Activated T-cell treated with anti-CD3 and anti-CD28 coated beads, Interleukin-2, amount 50 U/mL, for 72 hours (primary cell): ENCODE measurements around the gene CCKAR. TPM values are rescaled to one million over a fixed set of nuclear protein-coding genes. Genes with fewer than 3 reads are reported as not detected.

ENCODE experiments used
- ATAC-seq, 2 donors: fragments of 150-1000 bp; cut with Tn5 transposase; replicated peaks in 1 of 2; 2 replicates each; pipeline ENCODE4 v1.10.0; 2021; ENCODE audit warnings: moderate library complexity in 2 of 2, mild to moderate bottlenecking in 1 of 2
- DNase-seq, 2 donors: peaks; one replicate each; pipeline ENCODE4 v3.0.0; 2021 to 2022; ENCODE audit warnings: mixed read lengths in 1 of 2
- H3K27ac Mint-ChIP-seq: one replicate; pipeline ENCODE4 v1.8.0; 2022; ENCODE audit warnings: mild to moderate bottlenecking, moderate library complexity, mixed read lengths
- H3K27me3 Mint-ChIP-seq: one replicate; pipeline ENCODE4 v1.8.0; 2022; ENCODE audit warnings: low read depth, mixed read lengths
- H3K36me3 Mint-ChIP-seq, 2 donors: one replicate each; pipeline ENCODE4 v1.8.0; 2022; ENCODE audit warnings: mixed read lengths in 2 of 2, mild to moderate bottlenecking in 1 of 2; ENCODE audit not compliant: insufficient read depth in 2 of 2
- H3K4me1 Mint-ChIP-seq: one replicate; pipeline ENCODE4 v1.8.0; 2022; ENCODE audit warnings: low read depth, mixed read lengths
- H3K4me3 Mint-ChIP-seq, 2 donors: one replicate each; pipeline ENCODE4 v1.8.0; 2022; ENCODE audit warnings: mild to moderate bottlenecking in 2 of 2, mixed read lengths in 2 of 2, moderate library complexity in 2 of 2
- H3K9me3 Mint-ChIP-seq, 2 donors: one replicate each; pipeline ENCODE4 v1.8.0; 2022; ENCODE audit warnings: mixed read lengths in 2 of 2
- total RNA-seq, 2 donors: library from RNA; stranded (reverse); gene quantifications; one replicate each; pipeline ENCODE4 v1.2.3, GENCODE V29; 2022

CCKAR gene
- total RNA-seq, 2 donors from 2014 or later, result not detected

- ATAC-seq (no peak), DNase-seq (no peak)
- Mint-ChIP-seq H3K4me3 (no peak overlapping the region), H3K9me3 (no peaks in the 10 kb centered on the region), H3K4me1 (no peaks in the 10 kb centered on the region), H3K27ac (no peak overlapping the region), H3K27me3 (peaks cover 8% of the 10 kb centered on the region), H3K36me3 (no peaks in the 10 kb centered on the region)
Measured at GRCh38 chr4:26482508-26483462, 7.5 kb downstream of the CCKAR start.

DNA sequence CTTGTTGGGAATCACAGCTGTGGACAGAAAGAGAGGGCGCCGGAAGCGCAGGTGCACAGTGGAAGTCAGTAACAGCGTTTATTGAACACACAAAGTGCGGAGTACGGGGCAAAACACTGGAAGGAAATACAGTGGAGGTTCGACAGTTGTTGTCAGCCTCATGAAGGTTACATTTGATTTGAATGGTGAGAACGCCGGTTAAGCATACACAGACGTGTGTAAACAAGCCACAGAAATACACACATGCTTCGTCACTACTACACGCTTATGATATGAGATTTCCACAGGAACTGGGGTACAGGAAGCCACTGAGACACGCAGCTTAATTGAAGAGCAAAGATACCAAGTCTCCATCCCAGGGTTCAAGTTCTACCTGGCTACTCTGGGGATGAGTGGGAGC is 12.0 kb downstream of the CCKAR start:
- DNase-seq (no peak), ATAC-seq (no peak)
- no peaks in the 10 kb centered on the region for H3K27me3 Mint-ChIP-seq
- no peaks in the 10 kb centered on the region for H3K4me1 Mint-ChIP-seq
- H3K4me3 Mint-ChIP-seq, result no peak overlapping the region
- H3K36me3 Mint-ChIP-seq, result no peaks in the 10 kb centered on the region
- no peaks in the 10 kb centered on the region for H3K9me3 Mint-ChIP-seq
- no peak overlapping the region for H3K27ac Mint-ChIP-seq

DNA sequence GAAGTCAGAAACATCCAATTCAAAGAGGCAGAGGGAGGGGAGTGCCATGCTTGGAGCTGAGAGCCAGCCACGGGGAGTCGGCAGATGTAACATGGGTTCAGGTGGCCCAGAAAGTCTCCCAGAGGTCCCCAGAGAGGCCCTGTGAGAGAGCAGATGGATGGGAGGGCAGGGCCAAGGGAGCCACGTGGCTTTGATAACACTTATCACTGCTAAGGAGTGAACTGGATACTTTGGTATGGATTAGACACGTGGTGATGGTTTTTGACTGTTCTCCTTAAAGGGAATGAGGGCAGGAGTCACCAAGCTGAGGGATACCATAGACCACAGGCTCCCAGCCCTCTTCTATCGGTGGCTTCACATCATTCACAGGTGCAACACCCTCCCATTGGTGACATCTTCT is 13.7 kb downstream of the CCKAR start:
- Mint-ChIP-seq H3K4me3 (no peak overlapping the region), H3K27ac (no peak overlapping the region), H3K36me3 (no peaks in the 10 kb centered on the region), H3K27me3 (peaks cover 6% of the 10 kb centered on the region), H3K4me1 (no peaks in the 10 kb centered on the region), H3K9me3 (no peaks in the 10 kb centered on the region)
- DNase-seq (no peak), ATAC-seq (no peak)

DNA sequence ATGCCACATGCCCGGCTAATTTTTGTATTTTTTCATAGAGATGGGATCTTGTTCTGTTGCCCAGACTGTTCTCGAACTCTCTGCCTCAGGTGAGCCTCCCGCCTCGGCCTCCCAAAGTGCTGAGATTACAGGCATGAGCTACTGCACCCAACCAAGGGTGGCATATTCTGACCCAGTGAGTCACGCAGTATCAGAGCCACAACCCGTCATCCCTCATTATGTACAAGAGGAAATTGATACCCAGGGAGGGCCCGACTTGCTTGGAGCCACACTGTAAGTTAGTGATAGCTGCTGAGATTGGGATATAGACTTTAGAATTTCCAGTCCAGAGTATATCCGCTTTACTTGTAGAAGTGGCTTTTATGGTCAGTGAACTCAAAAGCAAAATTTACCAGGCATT is 14.6 kb downstream of the CCKAR start:
- H3K36me3 Mint-ChIP-seq, result no peaks in the 10 kb centered on the region
- no peaks in the 10 kb centered on the region for H3K9me3 Mint-ChIP-seq
- H3K27ac Mint-ChIP-seq, result no peak overlapping the region
- ATAC-seq (no peak), DNase-seq (no peak)
- H3K4me3 Mint-ChIP-seq, result no peak overlapping the region
- no peaks in the 10 kb centered on the region for H3K4me1 Mint-ChIP-seq
- H3K27me3 Mint-ChIP-seq, result peaks cover 7% of the 10 kb centered on the region

- Mint-ChIP-seq H3K4me1 (no peaks in the 10 kb centered on the region), H3K36me3 (no peaks in the 10 kb centered on the region), H3K9me3 (no peaks in the 10 kb centered on the region), H3K4me3 (no peak overlapping the region), H3K27me3 (peaks cover 7% of the 10 kb centered on the region), H3K27ac (no peak overlapping the region)
- DNase-seq, result no peak
- ATAC-seq, result no peak
Measured at GRCh38 chr4:26474551-26474950, 15.7 kb downstream of the CCKAR start.

- ATAC-seq (no peak), DNase-seq (no peak)
Measured at GRCh38 chr4:26473893-26474292, 16.4 kb downstream of the CCKAR start.

GRCh38 chr4:26471890-26472289 is 18.4 kb downstream of the CCKAR start:
- H3K27me3 Mint-ChIP-seq, result peaks cover 14% of the 10 kb centered on the region
- no peak for DNase-seq
- H3K36me3 Mint-ChIP-seq, result no peaks in the 10 kb centered on the region
- H3K27ac Mint-ChIP-seq, result no peak overlapping the region
- no peak for ATAC-seq
- H3K9me3 Mint-ChIP-seq, result no peaks in the 10 kb centered on the region
- H3K4me1 Mint-ChIP-seq, result no peaks in the 10 kb centered on the region
- no peak overlapping the region for H3K4me3 Mint-ChIP-seq

More at GRCh38 chr4:26473893-26474292, 16.4 kb downstream of the CCKAR start:
- Mint-ChIP-seq H3K36me3 (no peaks in the 10 kb centered on the region), H3K4me3 (no peak overlapping the region), H3K4me1 (no peaks in the 10 kb centered on the region), H3K27ac (no peak overlapping the region), H3K27me3 (peaks cover 7% of the 10 kb centered on the region), H3K9me3 (no peaks in the 10 kb centered on the region)

DNA sequence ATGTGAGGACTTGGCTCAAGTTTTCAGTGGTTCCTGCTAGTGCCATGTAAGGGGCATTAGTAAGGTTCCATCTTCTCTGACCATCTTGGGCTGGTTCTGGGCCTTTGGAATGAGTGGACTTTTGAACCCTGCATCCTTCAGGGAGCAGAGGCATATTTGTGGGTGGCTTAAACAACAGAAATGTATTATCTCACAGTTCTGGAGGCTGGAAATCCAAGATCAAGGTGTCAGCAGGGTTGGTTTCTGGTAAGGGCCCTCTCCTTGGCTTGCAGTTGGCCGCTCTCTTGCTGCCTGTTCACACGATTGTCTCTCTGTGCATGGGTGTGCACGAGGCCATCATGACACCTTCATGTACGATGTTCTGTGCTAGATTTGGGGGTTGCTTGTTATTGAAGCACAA is 21.3 kb downstream of the CCKAR start:
- ATAC-seq (no peak), DNase-seq (no peak)
- Mint-ChIP-seq H3K27me3 (peaks cover 20% of the 10 kb centered on the region), H3K9me3 (no peaks in the 10 kb centered on the region), H3K4me3 (no peak overlapping the region), H3K36me3 (no peaks in the 10 kb centered on the region), H3K4me1 (no peaks in the 10 kb centered on the region), H3K27ac (no peak overlapping the region)

GRCh38 chr4:26468283-26468949 is 21.9 kb downstream of the CCKAR start:
- no peaks in the 10 kb centered on the region for H3K9me3 Mint-ChIP-seq
- no peaks in the 10 kb centered on the region for H3K36me3 Mint-ChIP-seq
- no peak overlapping the region for H3K27ac Mint-ChIP-seq
- H3K4me1 Mint-ChIP-seq, result no peaks in the 10 kb centered on the region
- no peak overlapping the region for H3K4me3 Mint-ChIP-seq
- ATAC-seq (no peak), DNase-seq (no peak)
- peaks cover 20% of the 10 kb centered on the region for H3K27me3 Mint-ChIP-seq

DNA sequence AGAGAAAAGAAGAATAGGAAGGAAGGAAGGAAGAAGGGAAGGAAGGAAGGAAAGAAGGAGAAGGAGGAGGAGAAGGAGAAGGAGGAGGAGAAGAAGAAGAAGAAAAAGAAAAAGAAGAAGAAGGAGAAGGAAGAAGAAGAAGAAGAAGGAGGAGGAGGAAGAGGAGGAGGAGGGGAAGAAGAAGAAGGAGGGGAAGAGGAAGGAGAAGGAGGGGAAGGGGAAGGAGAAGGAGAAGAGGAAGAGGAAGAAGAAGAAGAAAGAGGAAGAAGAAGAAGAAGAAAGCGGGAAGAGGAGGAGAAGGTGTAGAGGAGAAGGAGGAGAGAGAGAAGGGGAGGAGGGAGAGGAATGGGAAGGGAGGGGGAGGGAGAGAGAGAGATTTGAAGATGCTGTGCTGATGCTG is 22.6 kb downstream of the CCKAR start:
- peaks cover 20% of the 10 kb centered on the region for H3K27me3 Mint-ChIP-seq
- no peaks in the 10 kb centered on the region for H3K4me1 Mint-ChIP-seq
- H3K27ac Mint-ChIP-seq, result no peak overlapping the region
- ATAC-seq (no peak), DNase-seq (no peak)
- no peaks in the 10 kb centered on the region for H3K9me3 Mint-ChIP-seq
- H3K4me3 Mint-ChIP-seq, result no peak overlapping the region
- H3K36me3 Mint-ChIP-seq, result no peaks in the 10 kb centered on the region

- H3K36me3 Mint-ChIP-seq, result no peaks in the 10 kb centered on the region
- DNase-seq (no peak), ATAC-seq (no peak)
- no peaks in the 10 kb centered on the region for H3K4me1 Mint-ChIP-seq
- H3K27me3 Mint-ChIP-seq, result peaks cover 16% of the 10 kb centered on the region
- H3K9me3 Mint-ChIP-seq, result no peaks in the 10 kb centered on the region
- H3K27ac Mint-ChIP-seq, result no peak overlapping the region
- no peak overlapping the region for H3K4me3 Mint-ChIP-seq
Measured at GRCh38 chr4:26466578-26467270, 23.6 kb downstream of the CCKAR start.

- no peaks in the 10 kb centered on the region for H3K36me3 Mint-ChIP-seq
- peaks cover 13% of the 10 kb centered on the region for H3K27me3 Mint-ChIP-seq
- H3K9me3 Mint-ChIP-seq, result no peaks in the 10 kb centered on the region
- no peak overlapping the region for H3K4me3 Mint-ChIP-seq
- no peaks in the 10 kb centered on the region for H3K4me1 Mint-ChIP-seq
- DNase-seq (no peak), ATAC-seq (no peak)
- H3K27ac Mint-ChIP-seq, result no peak overlapping the region
Measured at GRCh38 chr4:26464420-26465095, 25.7 kb downstream of the CCKAR start.

- peaks cover 8% of the 10 kb centered on the region for H3K4me1 Mint-ChIP-seq
- H3K27ac Mint-ChIP-seq, result no peak overlapping the region
- H3K9me3 Mint-ChIP-seq, result no peaks in the 10 kb centered on the region
- no peaks in the 10 kb centered on the region for H3K36me3 Mint-ChIP-seq
- H3K27me3 Mint-ChIP-seq, result peaks cover 13% of the 10 kb centered on the region
- no peak for DNase-seq
- no peak overlapping the region for H3K4me3 Mint-ChIP-seq
- ATAC-seq, result no peak
Measured at GRCh38 chr4:26463386-26463785, 26.9 kb downstream of the CCKAR start.
